Activated CD8-positive, alpha-beta memory T cell treated with anti-CD3 and anti-CD28 coated beads, Interleukin-2, amount 50 U/mL, for 1 hour (primary cell): ENCODE results near the gene TMPRSS6.

Experiments
- DNase-seq: peaks from one replicate; pipeline ENCODE4 v3.0.0-alpha.2; 2020; ENCODE audit errors: extremely low read depth

TMPRSS6 gene

GRCh38 chr22:37028692-37029674 lies 80.5 kb downstream of the TMPRSS6 start:
- no peak for DNase-seq

- DNase-seq, result no peak
Observed at GRCh38 chr22:37027556-37027955, 82.0 kb downstream of the TMPRSS6 start.

DNA sequence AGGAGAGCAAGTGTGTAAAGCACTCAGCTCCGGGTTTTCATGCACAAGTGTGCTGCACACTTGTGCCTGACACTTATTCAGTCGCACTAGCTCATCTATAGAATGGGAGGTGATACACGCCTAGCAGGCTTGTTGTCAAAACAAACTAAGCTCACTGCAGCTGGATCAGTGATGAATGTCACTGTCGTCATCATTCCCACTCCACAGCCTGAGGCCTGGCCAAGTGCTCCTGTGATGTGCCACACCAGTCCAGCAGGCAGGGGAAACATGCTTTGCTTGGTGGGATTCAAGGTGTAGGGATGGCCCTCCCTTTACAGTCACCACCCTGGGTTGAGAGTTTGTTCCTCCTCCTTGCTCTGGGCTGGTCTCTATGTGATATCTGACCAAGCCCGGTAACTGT lies 83.2 kb downstream of the TMPRSS6 start:
- no peak for DNase-seq

- no peak for DNase-seq
Observed at GRCh38 chr22:37025500-37026070, 83.9 kb downstream of the TMPRSS6 start.

DNA sequence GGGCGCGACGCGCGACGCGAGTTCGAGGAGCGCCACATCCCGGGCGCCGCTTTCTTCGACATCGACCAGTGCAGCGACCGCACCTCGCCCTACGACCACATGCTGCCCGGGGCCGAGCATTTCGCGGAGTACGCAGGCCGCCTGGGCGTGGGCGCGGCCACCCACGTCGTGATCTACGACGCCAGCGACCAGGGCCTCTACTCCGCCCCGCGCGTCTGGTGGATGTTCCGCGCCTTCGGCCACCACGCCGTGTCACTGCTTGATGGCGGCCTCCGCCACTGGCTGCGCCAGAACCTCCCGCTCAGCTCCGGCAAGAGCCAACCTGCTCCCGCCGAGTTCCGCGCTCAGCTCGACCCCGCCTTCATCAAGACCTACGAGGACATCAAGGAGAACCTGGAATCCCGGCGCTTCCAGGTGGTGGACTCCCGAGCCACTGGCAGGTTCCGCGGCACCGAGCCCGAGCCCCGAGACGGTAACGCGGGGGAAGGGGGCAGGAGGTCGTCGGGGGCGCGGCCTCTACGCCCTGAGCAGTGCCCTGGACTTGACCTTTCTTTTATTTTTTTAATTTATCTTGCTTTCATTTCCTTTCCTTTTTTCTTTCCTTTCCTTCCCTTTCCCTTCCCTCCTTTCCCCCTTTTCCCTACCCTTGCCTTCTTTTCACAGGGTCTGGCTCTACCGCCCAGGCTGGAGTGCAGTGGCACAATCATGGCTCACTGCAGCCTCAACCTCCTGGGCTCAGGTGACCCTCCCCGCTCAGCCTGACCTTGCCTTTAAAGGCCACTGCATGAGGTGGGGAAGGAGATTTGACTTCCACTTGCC lies 85.0 kb downstream of the TMPRSS6 start:
- no peak for DNase-seq

GRCh38 chr22:37023743-37024338 lies 85.7 kb downstream of the TMPRSS6 start:
- DNase-seq, result no peak

DNA sequence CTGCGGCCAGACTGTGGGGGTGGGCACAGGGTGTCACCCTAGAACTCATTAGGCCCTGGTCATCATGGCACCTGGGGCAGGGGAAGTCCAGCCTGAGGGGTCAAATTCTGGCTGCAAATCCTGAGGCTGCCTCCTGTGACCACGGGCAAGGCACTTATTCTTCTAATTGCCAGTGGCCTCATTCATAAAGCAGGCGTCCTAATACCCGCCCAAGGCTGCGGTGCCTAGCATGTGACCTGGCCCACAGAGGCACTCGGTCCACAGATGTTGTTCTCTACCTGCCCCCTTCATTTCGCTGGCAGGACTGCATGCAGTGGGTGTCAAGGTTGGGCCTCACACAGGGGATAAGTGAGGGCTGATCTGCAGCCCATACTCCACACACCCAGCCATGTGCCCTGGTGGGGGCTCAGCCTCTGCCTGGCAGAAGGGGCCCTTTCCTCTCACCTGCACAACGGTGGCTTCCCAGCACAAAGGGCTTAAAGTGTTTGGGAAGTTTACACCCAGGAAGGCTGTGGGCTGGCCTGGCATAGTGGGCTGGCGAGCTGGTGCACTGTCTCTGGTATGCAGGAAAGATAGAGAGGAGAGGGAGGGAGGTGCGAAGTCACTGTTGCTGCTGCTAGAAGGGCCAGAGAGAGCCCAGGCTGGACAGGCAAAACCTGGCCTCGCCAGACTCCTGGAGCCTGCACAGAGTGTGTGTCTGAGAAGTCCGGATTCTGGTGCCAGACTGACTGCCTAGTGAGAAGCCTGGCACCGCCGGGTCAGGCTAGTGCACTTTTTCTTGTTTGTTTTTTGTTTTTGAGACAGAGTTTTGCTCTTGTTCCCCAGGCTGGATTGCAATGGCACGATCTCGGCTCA lies 86.8 kb downstream of the TMPRSS6 start:
- DNase-seq, result no peak

DNA sequence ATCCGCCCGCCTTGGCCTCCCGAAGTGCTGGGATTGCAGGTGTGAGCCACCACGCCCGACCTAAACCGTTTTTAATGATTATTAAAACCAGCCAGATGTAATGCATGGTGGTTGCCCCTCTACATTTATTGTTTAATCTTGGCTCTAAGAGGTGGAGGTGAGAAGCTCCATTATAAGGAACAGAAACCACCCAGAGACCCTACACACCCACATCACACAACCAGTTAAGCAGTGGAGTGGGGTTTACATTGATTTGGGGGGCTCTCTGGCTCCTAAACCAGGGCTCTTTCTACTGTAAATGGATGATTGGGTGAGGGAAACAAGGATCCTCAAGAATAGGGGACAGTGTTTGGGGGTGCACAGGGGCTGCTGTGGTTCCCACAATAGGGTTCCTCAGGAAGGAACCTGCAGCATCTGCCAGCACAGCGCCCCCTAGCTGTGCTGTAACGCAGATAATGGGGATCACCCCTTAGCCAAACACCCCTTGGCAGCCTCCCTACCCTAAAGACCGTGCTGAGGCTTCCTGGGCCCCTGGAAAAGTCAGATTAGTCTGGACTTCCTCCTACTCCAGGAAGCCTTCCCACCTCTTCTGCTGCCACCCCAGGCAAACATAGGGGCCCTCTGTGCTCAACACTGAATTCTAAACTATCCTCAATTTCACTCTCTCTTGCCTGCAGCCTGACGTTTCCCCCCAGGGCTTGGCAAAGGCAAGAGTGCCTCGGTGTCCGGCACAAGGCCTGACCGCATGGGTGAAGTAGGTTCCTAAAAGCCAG lies 87.6 kb downstream of the TMPRSS6 start:
- no peak for DNase-seq

GRCh38 chr22:37021041-37021440 lies 88.5 kb downstream of the TMPRSS6 start:
- no peak for DNase-seq

GRCh38 chr22:37020192-37020479 lies 89.4 kb downstream of the TMPRSS6 start:
- DNase-seq, result no peak

DNA sequence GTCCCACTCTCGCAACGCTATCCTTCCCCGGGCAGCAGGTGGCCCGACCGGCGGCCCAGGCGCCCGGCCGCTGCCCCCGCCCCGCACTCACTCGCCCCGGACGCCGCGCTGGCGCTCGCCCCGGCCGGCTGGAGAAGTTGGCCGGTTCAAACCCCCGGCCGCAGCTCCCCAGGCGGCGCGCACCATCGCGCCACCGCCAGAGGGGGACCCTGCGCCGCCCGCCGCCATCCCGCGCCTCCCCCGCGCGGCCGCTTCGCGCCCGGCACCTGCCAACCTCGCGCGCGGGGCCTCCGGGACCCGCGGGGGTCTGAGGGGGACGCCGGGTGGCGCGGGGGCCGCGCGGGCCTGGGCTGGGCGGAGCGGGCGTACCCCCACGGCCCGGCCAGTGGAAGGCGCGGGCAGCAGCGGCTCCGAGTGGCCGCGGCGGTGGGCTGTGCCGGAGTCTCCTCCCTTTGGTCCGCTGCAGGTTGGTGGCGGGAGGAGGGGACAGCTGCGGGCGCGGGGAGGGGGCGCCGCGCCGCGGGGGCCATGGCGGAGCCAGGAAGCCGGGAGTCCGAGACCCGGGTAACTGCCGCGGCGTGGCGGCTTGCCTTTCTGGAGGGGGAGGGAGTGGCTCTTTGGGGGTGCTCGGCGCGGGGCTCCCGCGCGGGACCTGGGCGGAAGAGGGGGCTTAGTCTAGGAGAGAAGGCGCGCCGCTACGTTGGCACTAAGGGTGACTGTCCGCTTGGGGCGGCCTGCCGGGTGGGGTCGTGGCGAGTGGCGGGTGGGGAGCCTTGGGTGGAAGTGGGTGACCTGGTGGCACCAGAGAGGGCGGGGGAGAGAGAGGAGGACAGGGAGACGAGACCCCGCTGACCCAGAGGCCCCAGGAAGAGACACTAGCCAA lies 90.0 kb downstream of the TMPRSS6 start, which contains the start of the genes MPST and TST:
TSS of gene MPST (plus strand) at position 434 of the 883 bp plus-strand sequence. CDS start at position 529, 95 bp downstream.
TSS of gene TST (minus strand) at position 139 of the 883 bp plus-strand sequence. CDS start 715 bp downstream, outside the sequence.
- no peak for DNase-seq

DNA sequence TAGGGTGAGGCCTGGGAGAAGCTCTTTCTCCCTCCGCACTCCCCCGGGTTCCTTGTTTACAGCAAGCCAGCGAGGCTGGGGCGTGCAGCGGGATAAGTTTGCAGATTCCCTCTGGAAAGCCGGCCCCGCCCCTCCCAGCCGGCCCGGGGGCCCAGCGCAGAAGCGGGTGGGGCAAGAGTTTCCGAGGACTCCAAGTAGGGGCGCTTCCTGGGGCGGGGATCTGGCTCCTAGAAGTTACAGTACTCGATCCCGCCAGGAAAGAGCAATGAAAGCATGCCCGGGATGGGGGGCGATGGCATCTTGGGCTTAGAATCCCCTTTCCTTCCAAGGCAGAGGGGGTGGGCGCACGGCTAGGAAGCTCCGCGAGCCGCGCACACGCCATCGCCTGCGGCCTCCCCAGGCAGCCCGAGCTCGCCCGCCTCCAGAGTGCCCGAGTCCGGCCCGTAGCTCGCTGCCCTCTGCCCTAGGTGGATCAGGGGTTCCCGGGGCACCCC lies 90.7 kb downstream of the TMPRSS6 start:
- no peak for DNase-seq

DNA sequence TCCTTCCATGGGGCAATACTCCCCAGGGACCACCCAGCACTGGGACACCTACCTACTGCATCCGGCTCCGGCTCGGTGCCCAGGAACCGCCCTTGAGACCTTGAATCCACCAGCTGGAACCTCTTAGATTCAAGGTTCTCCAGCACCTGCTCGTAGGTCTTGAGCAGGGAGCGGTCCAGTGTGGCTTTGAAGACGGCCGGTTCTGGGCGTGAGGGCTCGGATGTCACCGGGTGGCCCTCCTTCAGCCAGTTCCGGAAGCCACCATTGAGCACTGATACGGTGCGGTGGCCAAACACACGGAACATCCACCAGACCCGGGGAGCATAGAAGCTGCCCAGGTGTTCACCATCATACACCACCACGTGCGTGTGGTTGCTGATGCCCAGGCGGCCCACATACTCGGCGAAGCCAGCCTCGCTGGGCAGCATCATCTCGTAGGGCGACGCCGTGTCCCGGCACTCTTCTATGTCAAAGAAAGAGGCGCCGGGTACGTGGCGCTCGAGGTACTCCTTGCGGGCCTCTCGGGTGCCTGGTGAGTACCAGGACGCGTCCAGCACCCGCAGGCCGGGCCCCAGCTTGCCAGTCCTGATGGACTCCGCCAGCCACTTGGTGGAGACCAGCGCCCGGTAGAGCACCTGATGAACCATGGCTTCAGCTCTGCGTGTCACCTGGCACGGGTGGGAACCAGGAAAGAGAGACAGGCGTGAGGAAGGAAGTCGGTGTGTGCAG lies 91.3 kb downstream of the TMPRSS6 start:
- DNase-seq, result no peak

- DNase-seq, result no peak
Observed at GRCh38 chr22:37017356-37017755, 92.2 kb downstream of the TMPRSS6 start.

GRCh38 chr22:37016134-37016910 lies 93.2 kb downstream of the TMPRSS6 start:
- no peak for DNase-seq

DNA sequence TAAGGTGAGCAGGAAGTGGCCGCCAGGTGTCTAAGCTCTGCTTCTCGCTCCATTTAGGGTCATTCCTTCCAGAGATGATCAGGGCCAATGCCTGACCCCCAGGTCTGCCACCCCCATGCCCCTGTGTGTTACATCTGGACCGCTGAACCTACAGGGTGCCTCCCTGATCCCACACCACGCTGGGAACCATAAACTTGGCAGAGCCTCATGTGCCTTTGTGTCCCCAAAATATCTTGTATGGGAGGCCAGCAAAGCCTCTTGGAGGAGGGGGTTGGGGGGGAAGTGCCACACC lies 94.0 kb downstream of the TMPRSS6 start:
- DNase-seq, result no peak
